Myocyte (in vitro differentiated cells): ENCODE measurements around the gene TTC27. TPM values are rescaled to one million over a fixed set of nuclear protein-coding genes. Genes with fewer than 3 reads are reported as not detected.

Experiments used
- DNase-seq: peaks from one replicate; pipeline ENCODE4 v3.0.0-alpha.2; 2012; ENCODE audit warnings: low read depth
- total RNA-seq: library from RNA; depleted of rRNA; stranded (reverse); fragments of >200 nt; gene quantifications from 2 replicates; pipeline ENCODE4 v1.2.3, GENCODE V29; 2014

TTC27 gene
- total RNA-seq, 1 donor from 2014 or later: 18.4 TPM

GRCh38 chr2:32668254-32668653 is 40.4 kb downstream of the TTC27 start:
- DNase-seq: no peak

- no peak for DNase-seq
Observed at GRCh38 chr2:32671885-32672533, 44.2 kb downstream of the TTC27 start.

GRCh38 chr2:32678825-32679224 is 51.0 kb downstream of the TTC27 start:
- no peak for DNase-seq

GRCh38 chr2:32680942-32681341 is 53.1 kb downstream of the TTC27 start:
- no peak for DNase-seq

- no peak for DNase-seq
Observed at GRCh38 chr2:32683520-32684086, 55.8 kb downstream of the TTC27 start.

GRCh38 chr2:32688541-32688940 is 60.7 kb downstream of the TTC27 start:
- no peak for DNase-seq

DNA sequence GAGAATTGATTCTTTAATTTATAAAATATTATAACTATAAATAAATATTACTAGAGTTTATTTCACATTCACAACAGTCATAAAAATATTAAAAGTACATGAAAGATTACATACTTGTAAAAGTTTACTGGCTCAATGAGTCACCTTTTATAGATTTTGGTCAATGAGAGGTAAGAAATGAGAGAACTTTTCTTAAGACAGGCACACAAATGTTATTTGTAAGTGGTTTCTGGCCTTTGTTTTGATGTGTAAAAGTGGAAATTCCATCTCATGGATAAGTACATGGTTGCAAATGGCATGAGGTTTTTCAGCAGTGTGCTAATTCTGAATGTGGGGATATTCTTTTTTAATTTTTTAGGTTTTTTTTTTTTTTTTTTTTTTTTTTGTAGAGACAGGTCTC is 63.8 kb downstream of the TTC27 start:
- DNase-seq: no peak

GRCh38 chr2:32696439-32696838 is 68.6 kb downstream of the TTC27 start:
- no peak for DNase-seq

GRCh38 chr2:32697156-32697555 is 69.3 kb downstream of the TTC27 start:
- peak; percentile 24 for DNase-seq

- no peak for DNase-seq
Observed at GRCh38 chr2:32699151-32699550, 71.3 kb downstream of the TTC27 start.

DNA sequence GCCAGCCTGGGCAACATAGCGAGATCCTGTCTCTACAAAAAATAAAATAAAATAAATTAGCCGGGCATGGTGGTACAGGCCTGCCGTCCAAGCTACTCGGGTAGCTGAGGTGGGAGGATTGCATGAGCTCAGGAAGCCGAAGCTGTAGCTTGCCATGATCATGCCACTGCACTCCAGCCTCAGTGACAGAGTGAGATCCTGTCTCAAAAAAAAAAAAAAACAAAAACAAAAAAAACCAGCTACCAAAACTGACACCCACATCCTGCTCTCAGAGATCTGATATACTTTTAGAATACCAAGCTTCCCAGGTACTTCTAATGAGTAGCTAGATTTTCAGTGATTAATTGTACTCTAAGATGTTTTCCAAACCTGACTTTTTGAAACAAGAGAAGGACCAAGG is 74.0 kb downstream of the TTC27 start:
- DNase-seq: no peak

DNA sequence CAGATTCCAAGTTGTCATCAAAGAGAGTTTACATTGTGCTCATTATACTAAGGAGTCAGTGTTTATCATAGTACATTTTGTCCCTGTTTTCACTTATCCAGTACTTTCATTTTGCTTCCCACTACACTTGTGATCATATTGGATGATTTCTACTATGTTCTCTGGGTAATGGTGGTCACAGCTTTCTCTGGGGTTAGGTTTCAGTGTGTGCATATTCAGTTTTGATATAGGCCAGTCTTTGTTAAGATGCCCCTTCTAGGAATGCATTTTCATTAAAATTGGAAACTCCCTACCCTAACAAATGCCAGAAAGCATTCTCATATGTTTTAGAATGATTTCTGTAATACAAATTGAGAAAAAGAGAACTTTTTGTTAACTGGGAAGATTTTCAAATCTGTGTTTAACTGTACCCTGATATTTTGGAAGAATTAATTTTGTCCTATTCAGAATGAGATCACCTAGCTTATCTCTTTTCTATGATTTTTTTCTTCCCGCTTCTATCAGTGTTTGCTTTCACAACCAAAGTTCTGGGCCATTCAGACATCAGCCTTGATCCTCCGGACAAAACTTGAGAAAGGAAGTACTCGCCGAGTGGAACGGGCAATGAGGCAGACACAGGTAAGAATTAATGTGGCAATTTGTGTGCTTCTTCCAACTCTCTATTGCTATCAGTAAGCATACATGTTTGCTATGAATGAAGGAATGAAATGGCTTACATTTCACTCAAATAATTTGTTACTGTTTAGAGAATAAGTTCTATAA is 74.6 kb downstream of the TTC27 start:
- no peak for DNase-seq

DNA sequence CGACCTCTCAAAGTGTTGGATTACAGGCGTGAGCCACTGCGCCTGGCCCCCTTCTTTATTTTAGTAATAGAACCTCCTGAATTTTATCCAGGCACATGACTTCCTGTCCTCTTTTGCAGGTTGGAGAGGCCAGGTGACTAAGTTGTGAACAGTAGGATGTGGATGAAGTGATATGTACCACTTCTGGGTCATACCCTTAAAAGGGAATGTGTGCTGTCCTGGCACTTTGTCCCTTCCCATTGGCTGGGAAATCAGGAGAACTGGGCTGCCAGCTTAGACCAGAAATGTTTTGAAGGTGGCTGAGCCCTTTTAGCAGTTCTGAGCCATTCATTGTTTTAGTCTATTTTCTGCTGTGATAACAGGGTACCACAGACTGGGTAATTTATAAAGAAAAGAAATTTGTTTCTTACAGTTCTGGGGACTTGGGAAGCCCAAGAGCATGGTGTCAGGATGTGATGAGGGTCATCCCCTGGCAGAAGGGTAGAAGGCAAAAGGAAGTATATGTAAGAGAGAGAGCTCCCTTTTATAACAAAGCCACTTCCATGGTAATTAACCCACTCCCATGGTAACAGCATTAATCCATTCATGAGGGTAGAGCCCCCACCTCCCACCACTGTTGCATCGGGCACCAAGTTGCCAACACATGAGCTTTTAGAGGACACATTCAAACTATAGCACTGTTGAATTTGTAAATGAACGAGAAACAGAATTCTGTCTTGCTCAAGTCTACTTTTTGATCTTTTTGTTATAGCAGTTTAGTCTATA is 79.1 kb downstream of the TTC27 start:
- no peak for DNase-seq

DNA sequence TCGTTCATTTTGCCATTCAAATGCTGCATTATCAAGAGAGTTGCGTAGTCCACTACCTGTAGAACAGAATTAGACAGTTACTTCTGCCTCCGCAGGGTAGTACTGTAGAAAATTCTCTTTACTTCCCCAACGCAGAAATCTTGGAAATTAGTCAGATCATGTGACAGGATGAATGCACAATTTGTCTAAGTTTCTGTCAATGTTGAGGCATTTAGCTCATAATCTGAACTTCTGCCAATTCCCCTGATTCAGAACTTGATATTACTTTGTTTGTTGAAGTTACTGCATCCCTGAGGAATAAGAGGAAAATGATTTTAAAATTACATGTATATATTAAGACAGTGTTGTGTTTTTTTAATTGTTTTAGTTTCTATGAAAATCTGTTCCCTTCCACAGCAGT is 83.4 kb downstream of the TTC27 start:
- peak; percentile 49 for DNase-seq

GRCh38 chr2:32711908-32712501 is 84.2 kb downstream of the TTC27 start:
- no peak for DNase-seq

- DNase-seq: no peak
Observed at GRCh38 chr2:32712870-32713269, 85.0 kb downstream of the TTC27 start.

DNA sequence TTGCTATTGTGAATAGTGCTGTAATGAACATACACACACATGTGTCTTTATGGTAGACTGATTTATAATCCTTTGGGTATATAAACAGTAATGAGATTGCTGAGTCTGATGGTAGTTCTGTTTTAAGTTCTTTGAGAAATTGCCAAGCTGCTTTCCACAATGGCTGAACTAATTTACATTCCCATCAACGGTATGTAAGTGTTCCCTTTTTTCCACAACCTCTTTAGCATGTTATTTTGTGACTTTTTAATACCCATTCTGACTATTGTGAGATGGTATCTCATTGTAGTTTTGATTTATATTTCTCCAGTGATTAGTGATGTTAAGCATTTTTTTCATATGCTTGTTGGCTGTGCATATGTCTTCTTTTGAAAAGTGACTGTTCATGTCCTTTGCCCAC is 86.7 kb downstream of the TTC27 start:
- DNase-seq: no peak

DNA sequence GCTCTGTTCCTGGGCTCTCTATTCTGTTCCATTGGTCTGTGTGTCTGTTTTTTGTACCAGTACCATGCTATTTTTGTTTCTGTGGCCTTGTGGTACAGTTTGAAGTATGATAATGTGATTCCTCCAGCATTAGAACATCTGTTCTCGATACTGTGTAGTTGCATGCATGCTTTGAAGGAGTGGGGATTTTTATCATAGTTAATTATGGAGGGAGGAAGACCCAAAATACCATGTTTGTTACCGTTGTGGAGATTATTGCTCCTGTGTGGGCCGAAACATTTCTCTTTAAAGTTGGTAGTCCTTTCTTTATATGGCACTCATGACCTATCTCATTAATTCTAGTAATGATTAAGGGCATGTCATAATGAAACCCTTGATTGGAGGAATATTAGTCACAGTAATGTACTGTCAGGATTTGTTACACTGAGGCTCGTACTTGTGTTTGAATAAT is 87.6 kb downstream of the TTC27 start:
- peak; percentile 78 for DNase-seq

GRCh38 chr2:32715981-32716380 is 88.1 kb downstream of the TTC27 start:
- peak; percentile 34 for DNase-seq

GRCh38 chr2:32716598-32716997 is 88.7 kb downstream of the TTC27 start:
- DNase-seq: no peak

DNA sequence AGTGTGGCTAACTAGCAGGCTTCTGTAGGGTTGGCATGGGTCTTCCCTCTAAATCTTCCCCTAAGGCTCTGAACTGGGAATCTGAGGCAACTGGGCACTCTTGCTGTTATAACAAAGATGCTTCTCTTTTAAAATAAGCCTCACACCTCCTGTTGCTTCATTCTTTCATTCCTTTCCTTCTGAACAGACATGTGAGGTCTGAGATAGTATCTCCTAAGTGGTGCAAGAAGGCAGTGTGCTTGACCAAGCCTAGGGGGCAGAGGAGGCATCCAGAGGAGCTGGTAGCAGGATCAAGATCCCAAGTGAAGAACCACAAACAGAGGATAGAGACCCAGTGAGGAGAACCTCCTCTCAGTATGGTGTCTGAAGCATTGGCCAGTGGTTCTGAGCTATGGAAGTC is 90.9 kb downstream of the TTC27 start:
- no peak for DNase-seq
